Osteocyte (in vitro differentiated cells): ENCODE results near the gene KLK6. TPM values are rescaled to one million over a fixed set of nuclear protein-coding genes. Genes with fewer than 3 reads are reported as not detected.

Experiments used
- DNase-seq: peaks from one replicate; pipeline ENCODE4 v3.0.0; 2021; ENCODE audit warnings: mixed read lengths; ENCODE audit not compliant: unreplicated experiment; ENCODE audit errors: extremely low spot score
- H3K27ac Mint-ChIP-seq: one replicate; pipeline ENCODE4 v1.8.0; 2021; ENCODE audit warnings: mild to moderate bottlenecking, mixed read lengths; ENCODE audit not compliant: unreplicated experiment
- H3K27me3 Mint-ChIP-seq: one replicate; pipeline ENCODE4 v1.8.0; 2021; ENCODE audit warnings: mixed read lengths; ENCODE audit not compliant: unreplicated experiment
- H3K36me3 Mint-ChIP-seq: one replicate; pipeline ENCODE4 v1.8.0; 2021; ENCODE audit warnings: mixed read lengths; ENCODE audit not compliant: unreplicated experiment
- H3K4me1 Mint-ChIP-seq: one replicate; pipeline ENCODE4 v1.8.0; 2021; ENCODE audit warnings: mixed read lengths; ENCODE audit not compliant: unreplicated experiment
- H3K4me3 Mint-ChIP-seq: one replicate; pipeline ENCODE4 v1.8.0; 2021; ENCODE audit warnings: mild to moderate bottlenecking, moderate library complexity, mixed read lengths; ENCODE audit not compliant: unreplicated experiment
- H3K9me3 Mint-ChIP-seq: one replicate; pipeline ENCODE4 v1.8.0; 2021; ENCODE audit warnings: mixed read lengths; ENCODE audit not compliant: unreplicated experiment
- CTCF ChIP-seq: fragments of 200-600 bp; sonication (generic); IDR thresholded peaks from 2 replicates; pipeline ENCODE4 v1.5.0; 2021; ENCODE audit warnings: antibody characterized with exemption, mild to moderate bottlenecking, moderate library complexity
- total RNA-seq: library from RNA; stranded (reverse); gene quantifications from 2 replicates; pipeline ENCODE4 v1.2.1, GENCODE V29; 2021

KLK6 gene
- total RNA-seq, 1 donor from 2014 or later = not detected

- H3K36me3 Mint-ChIP-seq = no peaks in the 10 kb centered on the region
- peaks cover 2% of the 10 kb centered on the region for H3K27me3 Mint-ChIP-seq
- no peak overlapping the region for H3K27ac Mint-ChIP-seq
- no peaks in the 10 kb centered on the region for H3K4me1 Mint-ChIP-seq
- no peak overlapping the region for H3K4me3 Mint-ChIP-seq
- DNase-seq = no peak
- no peak for TF ChIP-seq CTCF
- peaks cover 10% of the 10 kb centered on the region for H3K9me3 Mint-ChIP-seq
Observed at GRCh38 chr19:50968716-50969412, 527 bp downstream of the KLK6 start.

GRCh38 chr19:50967929-50968715 lies 1.3 kb downstream of the KLK6 start:
- DNase-seq = no peak
- no peak for TF ChIP-seq CTCF
- peaks cover 13% of the 10 kb centered on the region for H3K9me3 Mint-ChIP-seq
- no peak overlapping the region for H3K27ac Mint-ChIP-seq
- no peaks in the 10 kb centered on the region for H3K4me1 Mint-ChIP-seq
- peaks cover 2% of the 10 kb centered on the region for H3K27me3 Mint-ChIP-seq
- no peaks in the 10 kb centered on the region for H3K36me3 Mint-ChIP-seq
- H3K4me3 Mint-ChIP-seq = no peak overlapping the region

- Mint-ChIP-seq H3K27ac (no peak overlapping the region), H3K27me3 (no peaks in the 10 kb centered on the region)
- no peak for TF ChIP-seq CTCF
Observed at GRCh38 chr19:50964266-50964665, 5.1 kb downstream of the KLK6 start.

GRCh38 chr19:50963381-50963780 lies 6.0 kb downstream of the KLK6 start:
- Mint-ChIP-seq H3K4me1 (no peaks in the 10 kb centered on the region), H3K36me3 (no peaks in the 10 kb centered on the region), H3K27me3 (no peaks in the 10 kb centered on the region), H3K9me3 (peaks cover 33% of the 10 kb centered on the region), H3K27ac (no peak overlapping the region), H3K4me3 (no peak overlapping the region)
- no peak for DNase-seq
- no peak for TF ChIP-seq CTCF

More at GRCh38 chr19:50964266-50964665, 5.1 kb downstream of the KLK6 start:
- DNase-seq = no peak
- no peaks in the 10 kb centered on the region for H3K36me3 Mint-ChIP-seq
- H3K4me1 Mint-ChIP-seq = no peaks in the 10 kb centered on the region
- H3K4me3 Mint-ChIP-seq = no peak overlapping the region
- H3K9me3 Mint-ChIP-seq = peaks cover 31% of the 10 kb centered on the region

GRCh38 chr19:50962245-50962644 lies 7.1 kb downstream of the KLK6 start:
- Mint-ChIP-seq H3K9me3 (peaks cover 33% of the 10 kb centered on the region), H3K27ac (no peak overlapping the region), H3K27me3 (no peaks in the 10 kb centered on the region), H3K36me3 (no peaks in the 10 kb centered on the region), H3K4me3 (no peak overlapping the region), H3K4me1 (no peaks in the 10 kb centered on the region)
- no peak for DNase-seq
- no peak for TF ChIP-seq CTCF
